ENCODE measurements around the gene KIFBP.
"Not testable (repeated sequence)": the region's sequence is repeated elsewhere in the genome, so short reads cannot be mapped to it uniquely, and the experiment has no call there.

The KIFBP gene

DNA sequence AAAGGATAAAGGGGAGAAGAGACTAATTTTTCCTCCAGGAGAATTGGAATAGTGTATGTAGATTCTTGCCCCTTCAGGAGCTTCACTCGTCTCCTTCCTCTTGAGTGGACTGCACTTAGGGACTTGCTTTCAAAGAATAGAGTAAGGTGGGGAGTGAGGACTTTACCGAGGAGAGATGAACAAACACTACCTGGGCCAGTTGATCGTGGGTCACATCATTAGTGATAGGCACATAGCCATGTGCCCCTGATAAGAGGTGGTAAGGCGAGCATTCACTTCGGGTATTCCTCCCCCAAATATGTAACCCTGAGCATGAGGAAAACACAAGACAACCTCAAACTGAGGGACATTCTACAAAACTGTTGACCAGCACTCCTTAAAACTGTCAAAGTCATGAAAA is 14.6 kb upstream of the KIFBP start:
- Histone ChIP-seq H3K4me1 (ENCODE audit: insufficient read depth, low read length) (no peaks in the 10 kb centered on the region), H3K9me3 (ENCODE audit: low read length) (no peaks in the 10 kb centered on the region), H3K4me3 (ENCODE audit: low read depth in 1 of 2, low read length in 2 of 2) (no peak overlapping the region), H3K27me3 (ENCODE audit: control insufficient read depth in 1 of 2, insufficient read depth in 2 of 2, low read length in 2 of 2) (no peaks in the 10 kb centered on the region), H3K9ac (ENCODE audit: low read length) (no peak overlapping the region), H3K36me3 (ENCODE audit: insufficient read depth, low read length) (peaks cover 80% of the 10 kb centered on the region), H3K27ac (ENCODE audit: low read depth, low read length) (no peak overlapping the region)

DNA sequence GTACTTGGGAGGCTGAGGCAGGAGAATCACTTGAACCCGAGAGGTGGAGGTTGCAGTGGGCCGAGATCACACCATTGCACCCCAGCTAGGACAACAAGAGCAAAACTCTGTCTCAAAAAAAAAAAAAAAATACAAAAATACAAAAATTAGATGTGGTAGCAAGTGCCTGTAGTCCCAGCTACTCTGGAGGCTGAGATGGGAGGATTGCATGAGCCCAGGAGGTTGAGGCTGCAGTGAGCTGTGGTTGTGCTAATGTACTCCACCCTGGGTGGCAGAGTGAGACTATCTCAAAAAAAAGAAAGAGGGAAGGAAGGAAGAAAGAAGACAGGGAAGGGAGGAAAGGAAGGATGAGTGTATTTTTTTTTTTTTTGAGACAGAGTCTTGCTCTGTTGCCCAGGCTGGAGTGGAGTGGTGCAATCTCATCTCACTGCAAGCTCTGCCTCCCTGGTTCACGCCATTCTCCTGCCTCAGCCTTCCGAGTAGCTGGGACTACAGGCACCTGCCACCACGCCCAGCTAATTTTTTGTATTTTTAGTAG is 12.6 kb upstream of the KIFBP start:
- not testable (repeated sequence) for H3K27me3 ChIP-seq (ENCODE audit: control insufficient read depth in 1 of 2, insufficient read depth in 2 of 2, low read length in 2 of 2); H3K4me3 ChIP-seq (ENCODE audit: low read depth in 1 of 2, low read length in 2 of 2); H3K9me3 ChIP-seq (ENCODE audit: low read length); H3K27ac ChIP-seq (ENCODE audit: low read depth, low read length); H3K4me1 ChIP-seq (ENCODE audit: insufficient read depth, low read length); H3K9ac ChIP-seq (ENCODE audit: low read length)
- H3K36me3 ChIP-seq (ENCODE audit: insufficient read depth, low read length), result peaks cover 72% of the 10 kb centered on the region

DNA sequence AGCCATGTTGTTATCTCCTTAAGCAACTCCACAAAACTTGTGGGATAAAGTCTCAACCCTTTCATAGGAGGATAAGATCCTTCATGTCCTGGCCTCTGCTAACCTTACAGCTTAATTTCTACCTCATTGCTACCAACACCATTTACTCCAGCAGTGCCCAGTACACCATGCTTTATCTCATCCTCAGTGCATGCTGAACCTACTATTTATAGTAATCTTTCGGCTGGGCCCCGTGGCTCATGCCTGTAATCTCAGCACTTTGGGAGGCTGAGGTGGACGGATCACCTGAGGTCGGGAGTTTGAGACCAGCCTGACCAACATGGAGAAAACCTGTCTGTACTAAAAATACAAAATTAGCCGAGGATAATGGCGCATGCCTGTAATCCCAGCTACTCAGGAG is 8.9 kb upstream of the KIFBP start:
- H3K4me3 ChIP-seq (ENCODE audit: low read depth in 1 of 2, low read length in 2 of 2); H3K27ac ChIP-seq (ENCODE audit: low read depth, low read length); H3K9ac ChIP-seq (ENCODE audit: low read length); H3K4me1 ChIP-seq (ENCODE audit: insufficient read depth, low read length); H3K9me3 ChIP-seq (ENCODE audit: low read length); H3K27me3 ChIP-seq (ENCODE audit: control insufficient read depth in 1 of 2, insufficient read depth in 2 of 2, low read length in 2 of 2): not testable (repeated sequence)
- peaks cover 60% of the 10 kb centered on the region for H3K36me3 ChIP-seq (ENCODE audit: insufficient read depth, low read length)

DNA sequence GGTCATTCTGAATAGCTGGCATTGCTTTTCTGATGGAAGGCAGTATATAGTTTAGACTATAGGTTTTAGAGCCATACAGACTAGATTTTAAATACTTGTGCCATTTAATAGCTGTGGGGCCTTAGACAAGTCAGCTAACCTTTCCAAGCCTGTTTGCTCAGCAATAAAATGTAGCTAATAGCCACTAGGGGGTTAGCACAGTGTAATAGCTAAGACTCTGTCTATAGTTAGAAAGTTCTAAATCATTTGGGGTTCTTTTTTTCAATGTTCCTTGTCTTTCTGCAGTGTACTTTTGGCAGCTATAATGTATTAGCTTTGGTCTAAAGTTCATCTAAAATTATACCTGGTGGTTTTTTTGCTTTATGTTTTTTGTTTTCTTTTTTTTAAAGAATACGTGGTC is 7.5 kb upstream of the KIFBP start:
- no peaks in the 10 kb centered on the region for H3K4me1 ChIP-seq (ENCODE audit: insufficient read depth, low read length)
- H3K27me3 ChIP-seq (ENCODE audit: control insufficient read depth in 1 of 2, insufficient read depth in 2 of 2, low read length in 2 of 2), result no peaks in the 10 kb centered on the region
- H3K9me3 ChIP-seq (ENCODE audit: low read length), result no peaks in the 10 kb centered on the region
- no peak overlapping the region for H3K9ac ChIP-seq (ENCODE audit: low read length)
- H3K4me3 ChIP-seq (ENCODE audit: low read depth in 1 of 2, low read length in 2 of 2), result no peak overlapping the region
- no peak overlapping the region for H3K27ac ChIP-seq (ENCODE audit: low read depth, low read length)
- peaks cover 54% of the 10 kb centered on the region for H3K36me3 ChIP-seq (ENCODE audit: insufficient read depth, low read length)

DNA sequence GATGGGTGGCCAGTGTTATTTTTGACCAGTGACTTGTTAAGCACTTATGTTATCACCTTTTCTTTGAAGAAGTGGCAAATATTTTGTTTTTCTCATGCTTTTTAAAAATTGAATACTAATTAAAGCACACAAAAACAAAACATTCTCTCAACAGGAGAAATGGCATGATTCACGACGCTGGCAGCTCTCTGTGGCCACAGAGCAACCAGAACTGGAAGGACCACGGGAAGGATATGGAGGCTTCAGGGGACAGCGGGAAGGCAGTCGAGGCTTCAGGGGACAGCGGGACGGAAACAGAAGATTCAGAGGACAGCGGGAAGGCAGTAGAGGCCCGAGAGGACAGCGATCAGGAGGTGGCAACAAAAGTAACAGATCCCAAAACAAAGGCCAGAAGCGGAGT is 6.2 kb upstream of the KIFBP start:
- peaks cover 45% of the 10 kb centered on the region for H3K36me3 ChIP-seq (ENCODE audit: insufficient read depth, low read length)
- H3K9ac ChIP-seq (ENCODE audit: low read length), result no peak overlapping the region
- no peak overlapping the region for H3K27ac ChIP-seq (ENCODE audit: low read depth, low read length)
- H3K4me1 ChIP-seq (ENCODE audit: insufficient read depth, low read length), result no peaks in the 10 kb centered on the region
- no peaks in the 10 kb centered on the region for H3K27me3 ChIP-seq (ENCODE audit: control insufficient read depth in 1 of 2, insufficient read depth in 2 of 2, low read length in 2 of 2)
- no peak overlapping the region for H3K4me3 ChIP-seq (ENCODE audit: low read depth in 1 of 2, low read length in 2 of 2)
- H3K9me3 ChIP-seq (ENCODE audit: low read length), result no peaks in the 10 kb centered on the region

DNA sequence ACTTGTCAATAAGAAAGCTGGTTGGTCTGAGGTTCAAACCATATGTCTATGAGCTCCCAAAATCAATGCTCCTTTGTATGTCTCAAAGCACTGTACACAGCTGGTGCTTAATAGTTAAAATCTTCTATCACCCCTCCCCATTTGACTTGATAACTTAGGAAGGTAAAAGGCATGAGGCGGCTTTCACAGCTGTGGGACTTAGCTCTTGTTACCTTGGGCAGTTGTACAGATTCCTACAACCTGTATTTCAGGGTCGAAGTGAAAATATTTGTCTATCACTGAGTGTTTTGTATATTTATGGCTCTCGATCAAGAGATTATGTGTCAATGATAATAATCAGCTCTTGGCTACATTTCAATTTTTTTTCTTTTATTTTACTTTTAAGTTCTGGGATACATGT is 992 bp upstream of the KIFBP start:
- Histone ChIP-seq H3K4me1 (ENCODE audit: insufficient read depth, low read length) (peaks cover 34% of the 10 kb centered on the region), H3K4me3 (ENCODE audit: low read depth in 1 of 2, low read length in 2 of 2) (no peak overlapping the region), H3K36me3 (ENCODE audit: insufficient read depth, low read length) (peaks cover 24% of the 10 kb centered on the region), H3K9me3 (ENCODE audit: low read length) (no peaks in the 10 kb centered on the region), H3K27me3 (ENCODE audit: control insufficient read depth in 1 of 2, insufficient read depth in 2 of 2, low read length in 2 of 2) (no peaks in the 10 kb centered on the region), H3K9ac (ENCODE audit: low read length) (no peak overlapping the region), H3K27ac (ENCODE audit: low read depth, low read length) (no peak overlapping the region)

DNA sequence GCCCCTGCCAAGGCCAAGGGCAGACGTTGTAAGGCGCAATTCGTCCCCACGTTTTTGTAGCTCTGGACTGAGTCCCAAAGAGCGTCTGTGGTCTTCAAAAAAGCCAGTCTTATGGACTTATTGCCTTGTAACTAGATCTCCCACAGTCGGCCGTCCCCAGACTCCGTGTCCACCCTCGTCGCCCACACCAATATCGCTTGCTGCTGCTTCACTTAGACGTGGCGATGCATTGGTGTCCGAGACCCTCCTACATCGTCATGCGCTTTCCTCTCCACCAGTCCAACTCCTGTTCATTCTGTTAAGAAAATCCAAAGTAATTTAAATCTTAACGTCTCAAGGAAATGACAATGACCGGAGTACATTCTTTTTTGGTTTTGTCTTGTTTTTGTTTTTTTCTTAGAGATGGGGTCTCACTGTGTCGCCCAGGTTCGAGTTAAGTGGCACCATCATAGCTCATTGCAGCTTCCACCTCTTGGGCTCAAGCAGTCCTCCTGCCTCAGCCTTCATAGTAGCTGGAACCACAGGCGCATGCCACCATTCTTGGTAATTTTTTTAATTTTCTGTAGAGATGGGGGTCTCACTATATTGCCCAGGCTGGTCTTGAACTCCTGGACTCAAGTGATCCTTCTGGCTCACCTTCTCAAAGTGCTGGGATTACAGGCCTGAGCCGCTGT is 851 bp downstream of the KIFBP start:
- no peaks in the 10 kb centered on the region for H3K9me3 ChIP-seq (ENCODE audit: low read length)
- H3K4me3 ChIP-seq (ENCODE audit: low read depth in 1 of 2, low read length in 2 of 2), result peak overlapping the region; percentile 81 to 86
- H3K4me1 ChIP-seq (ENCODE audit: insufficient read depth, low read length), result peaks cover 42% of the 10 kb centered on the region
- peak overlapping the region; percentile 81 for H3K27ac ChIP-seq (ENCODE audit: low read depth, low read length)
- H3K9ac ChIP-seq (ENCODE audit: low read length), result peak overlapping the region; percentile 62
- no peaks in the 10 kb centered on the region for H3K27me3 ChIP-seq (ENCODE audit: control insufficient read depth in 1 of 2, insufficient read depth in 2 of 2, low read length in 2 of 2)
- H3K36me3 ChIP-seq (ENCODE audit: insufficient read depth, low read length), result peaks cover 8% of the 10 kb centered on the region

DNA sequence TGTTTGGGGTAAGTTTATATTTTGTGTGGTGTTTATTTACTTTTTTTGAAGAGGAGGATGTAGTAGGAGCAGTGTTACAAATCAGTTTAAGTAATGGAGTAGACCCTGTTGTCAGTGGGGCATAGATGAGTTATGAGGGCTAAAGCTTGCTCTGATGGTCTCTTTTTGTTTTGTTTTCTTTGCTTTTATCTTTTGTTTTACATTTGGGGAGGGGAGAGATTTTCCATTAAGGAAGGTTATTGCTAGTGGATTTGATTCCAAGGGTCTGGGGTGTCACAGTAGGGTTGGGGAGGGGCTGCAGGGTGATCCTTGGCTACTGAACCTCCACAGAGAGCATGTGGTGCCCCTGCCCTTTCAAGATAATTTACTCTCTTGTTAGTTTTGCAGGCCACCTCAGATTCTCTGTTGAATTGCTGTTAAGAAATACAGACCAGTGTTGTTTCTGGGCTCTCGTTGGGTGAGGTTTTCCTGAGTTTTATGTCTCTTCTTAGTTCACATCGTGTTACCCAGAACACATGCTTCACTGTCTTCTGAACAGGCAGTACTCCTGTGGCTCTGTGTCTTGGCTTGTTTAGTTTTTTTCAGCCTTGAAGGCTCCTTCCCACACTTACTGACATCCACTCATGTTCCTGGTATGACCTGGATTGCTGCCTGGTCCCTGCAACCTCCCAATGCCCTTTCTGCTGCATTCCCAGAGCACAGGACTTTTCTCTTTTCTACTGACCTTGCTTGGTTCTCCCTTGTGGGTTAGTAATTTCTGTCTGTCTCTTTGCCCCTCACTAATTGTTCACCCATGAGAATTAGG is 4.2 kb downstream of the KIFBP start:
- Histone ChIP-seq H3K4me3 (ENCODE audit: low read depth in 1 of 2, low read length in 2 of 2) (peak overlapping the region in 1 of 2 donors; percentile 21), H3K9ac (ENCODE audit: low read length) (no peak overlapping the region), H3K4me1 (ENCODE audit: insufficient read depth, low read length) (peaks cover 46% of the 10 kb centered on the region), H3K27me3 (ENCODE audit: control insufficient read depth in 1 of 2, insufficient read depth in 2 of 2, low read length in 2 of 2) (no peaks in the 10 kb centered on the region), H3K36me3 (ENCODE audit: insufficient read depth, low read length) (peaks cover 7% of the 10 kb centered on the region), H3K27ac (ENCODE audit: low read depth, low read length) (no peak overlapping the region), H3K9me3 (ENCODE audit: low read length) (no peaks in the 10 kb centered on the region)

DNA sequence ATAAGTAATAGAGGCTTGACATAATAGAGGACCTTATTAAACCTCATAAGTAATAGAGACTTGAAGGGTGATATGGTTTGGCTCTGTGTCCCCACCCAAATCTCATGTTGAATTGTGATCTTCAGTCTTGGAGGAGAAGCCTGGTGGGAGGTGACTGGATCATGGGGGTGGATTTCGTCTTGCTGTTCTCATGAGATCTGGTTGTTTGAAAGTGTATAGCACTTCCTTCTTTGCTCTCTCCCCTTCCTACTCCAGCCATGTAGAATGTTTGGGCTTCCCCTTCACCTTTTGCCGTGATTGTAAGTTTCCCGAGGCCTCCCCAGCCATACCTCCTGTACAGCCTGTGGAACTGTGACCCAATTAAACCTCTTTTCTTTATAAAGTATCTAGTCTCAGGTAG is 8.6 kb downstream of the KIFBP start:
- H3K4me1 ChIP-seq (ENCODE audit: insufficient read depth, low read length), result peaks cover 18% of the 10 kb centered on the region
- no peaks in the 10 kb centered on the region for H3K9me3 ChIP-seq (ENCODE audit: low read length)
- H3K27ac ChIP-seq (ENCODE audit: low read depth, low read length), result no peak overlapping the region
- no peaks in the 10 kb centered on the region for H3K27me3 ChIP-seq (ENCODE audit: control insufficient read depth in 1 of 2, insufficient read depth in 2 of 2, low read length in 2 of 2)
- H3K4me3 ChIP-seq (ENCODE audit: low read depth in 1 of 2, low read length in 2 of 2), result no peak overlapping the region
- H3K36me3 ChIP-seq (ENCODE audit: insufficient read depth, low read length), result peaks cover 16% of the 10 kb centered on the region
- H3K9ac ChIP-seq (ENCODE audit: low read length), result no peak overlapping the region

DNA sequence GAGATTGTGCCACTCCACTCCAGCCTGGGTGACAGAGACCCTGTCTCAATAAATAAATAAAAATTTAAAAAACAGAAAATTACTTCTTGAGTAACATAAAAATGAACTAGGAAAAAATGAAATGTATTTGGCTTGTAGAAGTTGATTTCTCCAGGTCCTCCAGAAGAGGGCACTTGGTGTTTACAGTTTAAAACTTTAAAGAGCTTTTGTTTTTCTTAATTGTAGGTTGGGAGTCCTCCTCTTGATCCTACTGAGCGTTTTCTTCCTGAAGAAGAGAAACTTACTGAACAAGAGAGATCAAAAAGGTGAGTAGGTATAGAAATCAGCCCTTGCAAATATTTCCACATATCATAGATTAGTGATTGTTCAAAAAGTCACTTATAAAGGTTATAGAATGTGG is 16.2 kb downstream of the KIFBP start:
- Histone ChIP-seq H3K27me3 (ENCODE audit: control insufficient read depth in 1 of 2, insufficient read depth in 2 of 2, low read length in 2 of 2) (no peaks in the 10 kb centered on the region), H3K36me3 (ENCODE audit: insufficient read depth, low read length) (peaks cover 26% of the 10 kb centered on the region), H3K9me3 (ENCODE audit: low read length) (no peaks in the 10 kb centered on the region), H3K4me1 (ENCODE audit: insufficient read depth, low read length) (no peaks in the 10 kb centered on the region), H3K4me3 (ENCODE audit: low read depth in 1 of 2, low read length in 2 of 2) (no peak overlapping the region), H3K9ac (ENCODE audit: low read length) (no peak overlapping the region), H3K27ac (ENCODE audit: low read depth, low read length) (no peak overlapping the region)

DNA sequence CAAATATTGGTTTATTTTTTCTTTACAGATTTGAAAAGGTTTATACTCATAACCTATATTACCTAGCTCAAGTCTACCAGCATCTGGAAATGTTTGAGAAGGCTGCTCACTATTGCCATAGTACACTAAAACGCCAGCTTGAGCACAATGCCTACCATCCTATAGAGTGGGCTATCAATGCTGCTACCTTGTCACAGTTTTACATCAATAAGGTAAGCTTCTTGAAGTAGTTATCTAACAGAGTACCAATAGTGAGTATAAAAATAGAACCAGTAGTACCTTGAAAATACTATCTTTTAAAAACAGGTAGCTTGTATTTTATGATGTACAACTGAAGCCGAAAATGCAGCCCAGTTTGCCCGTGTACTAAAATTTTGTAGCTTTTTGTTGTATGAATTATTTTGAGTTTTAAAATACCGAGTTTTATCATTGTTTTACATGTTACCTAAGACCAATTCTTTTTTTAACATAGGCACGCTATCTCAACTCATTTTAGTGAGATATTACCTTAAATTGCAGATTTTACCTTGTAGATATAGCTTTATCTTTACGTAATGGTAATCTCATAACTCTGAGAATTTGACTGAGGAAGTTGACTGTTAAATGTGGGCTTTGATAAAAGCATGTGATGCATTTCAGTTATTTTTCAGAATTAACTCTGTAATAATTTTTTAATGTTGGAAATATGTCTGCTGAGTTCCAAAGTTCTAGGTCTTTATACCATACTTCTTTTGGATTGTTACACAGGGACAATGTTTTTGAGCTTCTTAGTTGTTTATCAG is 17.3 kb downstream of the KIFBP start:
- no peak overlapping the region for H3K27ac ChIP-seq (ENCODE audit: low read depth, low read length)
- no peak overlapping the region for H3K4me3 ChIP-seq (ENCODE audit: low read depth in 1 of 2, low read length in 2 of 2)
- no peaks in the 10 kb centered on the region for H3K9me3 ChIP-seq (ENCODE audit: low read length)
- no peak overlapping the region for H3K9ac ChIP-seq (ENCODE audit: low read length)
- peaks cover 25% of the 10 kb centered on the region for H3K36me3 ChIP-seq (ENCODE audit: insufficient read depth, low read length)
- no peaks in the 10 kb centered on the region for H3K27me3 ChIP-seq (ENCODE audit: control insufficient read depth in 1 of 2, insufficient read depth in 2 of 2, low read length in 2 of 2)
- H3K4me1 ChIP-seq (ENCODE audit: insufficient read depth, low read length), result no peaks in the 10 kb centered on the region
